GM18502 (cell line): ENCODE measurements around the gene TINCR.
"Not testable (repeated sequence)": the region's sequence is repeated elsewhere in the genome, so short reads cannot be mapped to it uniquely, and the experiment has no call there.

Source experiments
- ATAC-seq: cut with Tn5 transposase; IDR thresholded peaks from one replicate; pipeline ENCODE4 v1.9.1; 2021; ENCODE audit warnings: mild to moderate bottlenecking; ENCODE audit not compliant: unreplicated experiment, poor library complexity

Gene TINCR

GRCh38 chr19:5567360-5567969 is at the start of gene TINCR:
TINCR (minus strand) TSS chr19:5567953.
- no peak for ATAC-seq

- no peak for ATAC-seq
Observed at GRCh38 chr19:5617080-5617479, 49.3 kb upstream of the TINCR start.

- no peak for ATAC-seq
Observed at GRCh38 chr19:5615756-5616327, 48.1 kb upstream of the TINCR start.

GRCh38 chr19:5612891-5613865 is 45.4 kb upstream of the TINCR start:
- no peak for ATAC-seq

- ATAC-seq, result no peak
Observed at GRCh38 chr19:5609881-5610448, 42.2 kb upstream of the TINCR start.

GRCh38 chr19:5608766-5609165 is 41.0 kb upstream of the TINCR start:
- not testable (repeated sequence) for ATAC-seq

GRCh38 chr19:5608291-5608690 is 40.5 kb upstream of the TINCR start:
- no peak for ATAC-seq

- no peak for ATAC-seq
Observed at GRCh38 chr19:5607318-5608275, 39.8 kb upstream of the TINCR start.

GRCh38 chr19:5605362-5605761 is 37.6 kb upstream of the TINCR start:
- no peak for ATAC-seq

GRCh38 chr19:5603626-5604025 is 35.9 kb upstream of the TINCR start:
- no peak for ATAC-seq

GRCh38 chr19:5600797-5601196 is 33.0 kb upstream of the TINCR start:
- no peak for ATAC-seq

- ATAC-seq, result no peak
Observed at GRCh38 chr19:5595745-5596144, 28.0 kb upstream of the TINCR start.

GRCh38 chr19:5595129-5595528 is 27.4 kb upstream of the TINCR start:
- no peak for ATAC-seq

- ATAC-seq, result no peak
Observed at GRCh38 chr19:5594521-5594950, 26.8 kb upstream of the TINCR start.

GRCh38 chr19:5593343-5594255 is 25.8 kb upstream of the TINCR start:
- ATAC-seq, result no peak

GRCh38 chr19:5592531-5593342 is 25.0 kb upstream of the TINCR start:
- no peak for ATAC-seq

GRCh38 chr19:5591476-5591875 is 23.7 kb upstream of the TINCR start:
- no peak for ATAC-seq

GRCh38 chr19:5590865-5591154 is 23.1 kb upstream of the TINCR start:
- no peak for ATAC-seq
